HepG2 (cell line): ENCODE measurements around the gene MUL1. TPM values are rescaled to one million over a fixed set of nuclear protein-coding genes. Genes with fewer than 3 reads are reported as not detected.
A peak's percentile ranks its signal among the peaks of the same experiment; 100 is the strongest.

ENCODE experiments used
- AGO2 ChIP-seq: fragments of 200-400 bp; formaldehyde crosslinking; optimal IDR thresholded peaks from 2 replicates; pipeline ENCODE3; 2017; ENCODE audit warnings: mild to moderate bottlenecking, low read depth, low read length, moderate library complexity
- CBX1 ChIP-seq: IDR thresholded peaks from one replicate; pipeline ENCODE4 v1.6.1; 2016; ENCODE audit warnings: antibody characterized with exemption, low read depth
- CCDC6 ChIP-seq: sonication (generic); formaldehyde crosslinking; IDR thresholded peaks from 2 replicates; pipeline ENCODE4 v1.8.1; 2022; ENCODE audit warnings: mild to moderate bottlenecking, missing genetic modification reagents, moderate library complexity
- HNF4G ChIP-seq, 2 experiments: sonication (generic) in 1 of 2; formaldehyde crosslinking in 1 of 2; IDR thresholded peaks; 2 replicates each; pipeline versions ENCODE4 v1.4.0 to v1.6.1; 2011 to 2020; ENCODE audit warnings: borderline replicate concordance in 2 of 2, low read depth in 2 of 2, mild to moderate bottlenecking in 2 of 2, low read length in 1 of 2, missing genetic modification reagents in 1 of 2, moderate library complexity in 1 of 2
- KLF16 ChIP-seq, 2 experiments: sonication (generic) in 1 of 2; formaldehyde crosslinking in 1 of 2; IDR thresholded peaks; 2 replicates each; pipeline versions ENCODE4 v1.6.1 to v1.8.0; 2016 to 2023; ENCODE audit warnings: missing genetic modification reagents in 2 of 2, missing compliant biosample characterization in 1 of 2
- LCORL ChIP-seq, 2 experiments: fragments of 450-650 bp in 1 of 2; sonication (generic) in 1 of 2; formaldehyde crosslinking in 1 of 2; IDR thresholded peaks; 2 replicates each; pipeline versions ENCODE4 v1.5.0 to v1.6.1; 2017 to 2020; ENCODE audit warnings: antibody characterized with exemption in 1 of 2, missing genetic modification reagents in 1 of 2
- PRDM10 ChIP-seq: sonication (generic); formaldehyde crosslinking; IDR thresholded peaks from 2 replicates; pipeline ENCODE4 v1.4.0; 2020; ENCODE audit warnings: low read depth, missing genetic modification reagents
- RFX1 ChIP-seq: fragments of 450-650 bp; IDR thresholded peaks from 2 replicates; pipeline ENCODE4 v1.6.1; 2017
- SP140L ChIP-seq: sonication (generic); formaldehyde crosslinking; IDR thresholded peaks from 2 replicates; pipeline ENCODE4 v1.4.0; 2020; ENCODE audit warnings: missing genetic modification reagents, borderline replicate concordance
- TRAFD1 ChIP-seq: sonication (generic); formaldehyde crosslinking; IDR thresholded peaks from 2 replicates; pipeline ENCODE4 v1.5.1; 2020; ENCODE audit warnings: missing genetic modification reagents, mild to moderate bottlenecking, borderline replicate concordance
- XBP1 ChIP-seq: sonication (generic); formaldehyde crosslinking; IDR thresholded peaks from 2 replicates; pipeline ENCODE4 v1.5.0; 2020; ENCODE audit warnings: missing genetic modification reagents
- ZNF251 ChIP-seq: sonication (generic); formaldehyde crosslinking; IDR thresholded peaks from 2 replicates; pipeline ENCODE4 v1.9.0; 2021; ENCODE audit warnings: mild to moderate bottlenecking, missing genetic modification reagents
- ZNF563 ChIP-seq: sonication (generic); formaldehyde crosslinking; IDR thresholded peaks from 2 replicates; pipeline ENCODE4 v1.8.0; 2022; ENCODE audit warnings: mild to moderate bottlenecking, moderate library complexity, missing genetic modification reagents
- ZNF572 ChIP-seq: sonication (generic); formaldehyde crosslinking; IDR thresholded peaks from 2 replicates; pipeline ENCODE4 v1.5.1; 2020; ENCODE audit warnings: mild to moderate bottlenecking, missing genetic modification reagents
- ZNF691 ChIP-seq: sonication (generic); formaldehyde crosslinking; IDR thresholded peaks from 2 replicates; pipeline ENCODE4 v1.4.0; 2020; ENCODE audit warnings: missing genetic modification reagents, low read depth, mild to moderate bottlenecking, borderline replicate concordance
- ZNF704 ChIP-seq: sonication (generic); formaldehyde crosslinking; IDR thresholded peaks from 2 replicates; pipeline ENCODE4 v1.8.1; 2023; ENCODE audit warnings: mild to moderate bottlenecking, inconsistent platforms, moderate library complexity, missing genetic modification reagents, borderline replicate concordance
- ZNF761 ChIP-seq: sonication (generic); formaldehyde crosslinking; conservative IDR thresholded peaks from 2 replicates; pipeline ENCODE4 v1.4.0; 2020; ENCODE audit warnings: mild to moderate bottlenecking, missing genetic modification reagents
- ZSCAN9 ChIP-seq: IDR thresholded peaks from 2 replicates; pipeline ENCODE4 v1.6.1; 2016; ENCODE audit warnings: borderline replicate concordance
- polyA plus RNA-seq, 8 experiments: library from polyadenylated mRNA; depleted of rRNA in 3 of 8; stranded (reverse) in 7 of 8; unstranded in 1 of 8; fragments of >200 nt; fragmentation: Illumina TruSeq in 4 of 8; extraction: Trizol in 4 of 8; gene quantifications; 2 replicates each; pipeline versions ENCODE4 v1.2.1 to v1.2.3, GENCODE V29; 2011 to 2016; ENCODE audit warnings: low read depth in 4 of 8, missing spikeins in 1 of 8, mixed read lengths in 1 of 8; ENCODE audit not compliant: insufficient read depth in 1 of 8
- total RNA-seq, 5 experiments: library from RNA; depleted of rRNA; stranded (reverse); fragments of >200 nt; fragmentation: Illumina TruSeq; extraction: Trizol; gene quantifications; 2 replicates each; pipeline ENCODE4 v1.2.3, GENCODE V29; 2016; ENCODE audit warnings: low read depth in 1 of 5

MUL1 gene
- total and polyA plus RNA-seq, 2 of the 13 experiments (the other 11 are each of a cell fraction or from before 2014, with no cell fraction given) = 21.5 to 26.5 TPM

DNA sequence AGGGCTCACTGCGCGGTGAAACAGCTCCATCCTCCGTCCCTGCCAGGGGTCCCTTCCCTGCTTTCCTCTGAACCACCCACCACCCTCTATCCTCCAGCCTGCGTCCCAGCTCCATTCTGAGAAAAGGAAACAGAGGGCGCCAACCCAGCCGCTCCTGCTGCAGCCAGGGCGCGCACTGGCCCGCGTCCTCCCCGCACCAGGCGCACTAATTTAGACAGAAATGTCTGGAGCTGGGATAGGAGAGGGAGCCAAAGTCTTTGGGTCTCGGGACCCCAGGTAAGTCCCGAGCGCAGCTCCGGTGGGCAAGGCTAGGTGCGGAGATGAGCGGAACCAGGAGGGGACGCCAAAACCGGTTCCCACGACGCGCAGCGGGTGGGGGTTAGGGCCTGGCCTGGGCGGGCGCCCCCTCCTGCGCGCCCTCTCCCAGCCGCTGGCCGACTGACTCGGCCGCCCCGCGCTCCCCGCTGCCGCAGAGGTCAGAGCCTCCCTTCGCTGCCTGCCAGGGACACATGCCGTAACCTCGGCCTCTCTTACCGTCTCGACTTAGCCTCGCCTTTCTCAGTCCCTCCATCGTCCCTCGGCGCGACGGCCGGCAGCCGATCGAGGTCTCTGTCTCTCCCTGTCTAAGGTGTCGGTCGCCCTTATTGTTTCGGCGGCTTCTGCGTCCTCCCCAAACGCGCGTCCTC lies 24.0 kb downstream of the MUL1 start (continued):
- TF ChIP-seq SP140L = no peak
- TF ChIP-seq HNF4G (IDR thresholded peaks at IDR 0.05; ENCODE audit: borderline replicate concordance, low read depth, low read length) = no peak
- TF ChIP-seq HNF4G (CRISPR knock-in tag; IDR thresholded peaks at IDR 0.05; ENCODE audit: borderline replicate concordance, low read depth) = no peak
- no peak for TF ChIP-seq KLF16 (CRISPR knock-in tag; IDR thresholded peaks at IDR 0.05)
- TF ChIP-seq ZNF704 = no peak
- no peak for TF ChIP-seq ZNF563 (CRISPR knock-in tag)
- peak; percentile 69; the same call in 1 of the 2 replicates for TF ChIP-seq ZNF691 (CRISPR knock-in tag)
- TF ChIP-seq RFX1 = no peak
- TF ChIP-seq ZNF251 = no peak
- peak; percentile 73; the same call in 1 of the 2 replicates for TF ChIP-seq CCDC6 (CRISPR knock-in tag)
- TF ChIP-seq ZSCAN9 (CRISPR knock-in tag) = peak; percentile 26; the same call in 1 of the 2 replicates
- no peak for TF ChIP-seq LCORL (IDR thresholded peaks at IDR 0.05)
- TF ChIP-seq LCORL (CRISPR knock-in tag; IDR thresholded peaks at IDR 0.05) = 0 out of 2 replicates have a peak, but pooled peaks have one; percentile 15
- TF ChIP-seq AGO2 = peak; percentile 96
- 0 out of 2 replicates have a peak, but pooled peaks have one; percentile 36 for TF ChIP-seq ZNF761
- TF ChIP-seq XBP1 (CRISPR knock-in tag) = no peak
- no peak for TF ChIP-seq ZNF572
- TF ChIP-seq CBX1 = no peak
- TF ChIP-seq TRAFD1 (CRISPR knock-in tag) = no peak
- no peak for TF ChIP-seq PRDM10
